Left cardiac atrium (tissue), 4 donors: ENCODE data around the gene SLC6A4. TPM values are rescaled to one million over a fixed set of nuclear protein-coding genes. Genes with fewer than 3 reads are reported as not detected.

Experiments
- ATAC-seq, 2 donors: fragments of 200-7000 bp; cut with Tn5 transposase; one replicate each; pipeline ENCODE4 v1.9.1; 2020; ENCODE audit warnings: mild to moderate bottlenecking in 2 of 2, moderate library complexity in 2 of 2
- DNase-seq: peaks from one replicate; pipeline ENCODE4 v3.0.0-alpha.2; 2020
- intact Hi-C, 2 donors: fragments of 100-400 bp; cut with DNase I; formaldehyde crosslinking; loops; one replicate each; pipeline versions ENCODE4 v1.14.1 to v1.15.1; 2022 to 2023
- total RNA-seq, 2 donors: library from RNA; stranded (reverse); fragmentation: NEBNext Ultra II Directional; extraction: Animal tissue kit (Norgen Biotek cat#: 25700); gene quantifications; one replicate each; pipeline ENCODE4 v1.2.1, GENCODE V29; 2021
- donor health status: DM: no; HTN: yes; CAD: no.
- donor health status: DM: no; HTN: yes; CAD: no; lungs with severe emphysema.
- donor health status: DM: yes; HTN: yes; CAD: no.
- donor health status: Dilated cardiomyopathy.

The SLC6A4 gene
- total RNA-seq, 2 donors from 2014 or later: 0.12 to 3.8 TPM

- DNase-seq: no peak
- intact Hi-C loops: no loop called here
- no peak for ATAC-seq
Observed at GRCh38 chr17:30197416-30197815, 38.1 kb downstream of the SLC6A4 start.

- no peak for ATAC-seq
- DNase-seq: no peak
- intact Hi-C loops: no loop called here
Observed at GRCh38 chr17:30196504-30196903, 39.0 kb downstream of the SLC6A4 start.

GRCh38 chr17:30191072-30191471, 44.4 kb downstream of the SLC6A4 start:
- ATAC-seq: no peak
- intact Hi-C loops: no loop called here
- no peak for DNase-seq

GRCh38 chr17:30188211-30188939, 47.1 kb downstream of the SLC6A4 start:
- ATAC-seq (no peak), DNase-seq (no peak)
- intact Hi-C loops: no loop called here

GRCh38 chr17:30187573-30187972, 47.9 kb downstream of the SLC6A4 start:
- intact Hi-C loops: no loop called here
- no peak for ATAC-seq
- no peak for DNase-seq

GRCh38 chr17:30186761-30187160, 48.7 kb downstream of the SLC6A4 start:
- DNase-seq (no peak), ATAC-seq (no peak)
- intact Hi-C loops: no loop called here

GRCh38 chr17:30176855-30177254, 58.6 kb downstream of the SLC6A4 start:
- ATAC-seq: no peak
- intact Hi-C loops: no loop called here

GRCh38 chr17:30174556-30174955, 60.9 kb downstream of the SLC6A4 start:
- intact Hi-C loops: no loop called here

More at GRCh38 chr17:30176855-30177254, 58.6 kb downstream of the SLC6A4 start:
- DNase-seq: no peak

GRCh38 chr17:30173649-30174048, 61.8 kb downstream of the SLC6A4 start:
- intact Hi-C loops: no loop called here
- ATAC-seq (no peak), DNase-seq (no peak)

More at GRCh38 chr17:30174556-30174955, 60.9 kb downstream of the SLC6A4 start:
- ATAC-seq: no peak
- DNase-seq: no peak

GRCh38 chr17:30172560-30172959, 62.9 kb downstream of the SLC6A4 start:
- ATAC-seq (no peak), DNase-seq (no peak)
- intact Hi-C loops: no loop called here

GRCh38 chr17:30170415-30170987, 65.0 kb downstream of the SLC6A4 start:
- no peak for ATAC-seq
- no peak for DNase-seq

GRCh38 chr17:30165960-30166359, 69.5 kb downstream of the SLC6A4 start:
- no peak for ATAC-seq
- intact Hi-C loops: no loop called here
- no peak for DNase-seq

More at GRCh38 chr17:30170415-30170987, 65.0 kb downstream of the SLC6A4 start:
- intact Hi-C loops: no loop called here

- intact Hi-C loops: no loop called here
- no peak for ATAC-seq
- DNase-seq: no peak
Observed at GRCh38 chr17:30165147-30165546, 70.3 kb downstream of the SLC6A4 start.

GRCh38 chr17:30164531-30164930, 71.0 kb downstream of the SLC6A4 start:
- intact Hi-C loops: no loop called here
- no peak for DNase-seq
- ATAC-seq: no peak

GRCh38 chr17:30161601-30162000, 73.9 kb downstream of the SLC6A4 start:
- DNase-seq (no peak), ATAC-seq (no peak)
- intact Hi-C loops: no loop called here

GRCh38 chr17:30160419-30161172, 74.9 kb downstream of the SLC6A4 start:
- no peak for ATAC-seq
- intact Hi-C loops: no loop called here
- DNase-seq: no peak

- DNase-seq (no peak), ATAC-seq (no peak)
- intact Hi-C loops: no loop called here
Observed at GRCh38 chr17:30158896-30159625, 76.4 kb downstream of the SLC6A4 start.

GRCh38 chr17:30155389-30155788, 80.1 kb downstream of the SLC6A4 start:
- DNase-seq (no peak), ATAC-seq (no peak)
- intact Hi-C loops: no loop called here

GRCh38 chr17:30153463-30153862, 82.0 kb downstream of the SLC6A4 start:
- DNase-seq (no peak), ATAC-seq (no peak)
- intact Hi-C loops: no loop called here

GRCh38 chr17:30151471-30151870, 84.0 kb downstream of the SLC6A4 start:
- DNase-seq (no peak), ATAC-seq (no peak)
- intact Hi-C loops: no loop called here
